Measurements from ENCODE around the gene WDR82.
A peak's percentile ranks its signal among the peaks of the same experiment; 100 is the strongest.

WDR82 gene

GRCh38 chr3:52226229-52226817 is 52.1 kb downstream of the WDR82 start:
- no peak overlapping the region for H3K4me3 ChIP-seq (ENCODE audit: low read length)
- no peak for TF ChIP-seq ZNF274 (IDR thresholded peaks at IDR 0.05; ENCODE audit: low read depth, low read length)

DNA sequence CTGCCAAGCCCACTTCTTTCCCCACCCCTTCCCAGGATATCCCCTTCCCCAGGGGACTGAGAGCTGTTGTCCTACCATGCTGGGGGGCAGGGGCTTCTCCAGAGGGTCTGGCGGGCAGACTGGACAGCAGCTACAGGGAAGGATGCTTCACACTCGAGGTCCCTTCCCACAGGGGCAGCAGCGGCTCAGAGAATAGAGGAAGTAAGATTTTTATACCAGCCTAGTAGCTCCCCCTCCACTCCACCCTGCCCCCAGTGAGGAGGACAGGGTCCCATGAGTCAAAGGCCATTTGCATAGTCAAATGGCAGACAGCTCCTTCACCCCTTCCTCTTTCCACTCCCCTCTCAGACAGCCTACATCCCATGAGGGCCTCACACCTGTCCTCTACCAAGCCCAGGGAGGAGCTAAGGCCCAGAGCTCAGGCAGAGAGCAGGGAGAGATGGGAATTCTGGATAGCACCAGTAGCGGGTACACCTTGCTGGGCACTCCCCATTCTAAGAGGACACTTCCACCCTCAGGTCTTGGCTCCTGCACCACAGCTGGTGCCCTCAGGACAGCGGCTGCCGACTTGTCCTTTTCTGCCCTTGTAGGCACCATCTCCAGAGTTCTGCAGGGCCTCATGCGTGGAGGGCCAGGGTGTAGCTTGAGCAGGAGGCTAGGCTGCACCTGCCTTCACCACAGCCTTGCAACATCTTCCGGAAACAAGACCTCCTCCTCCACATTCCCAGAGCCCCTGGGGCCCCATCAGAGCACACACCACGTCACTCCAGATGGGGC is 52.8 kb downstream of the WDR82 start, which contains the start of gene TLR9:
TLR9 (minus strand) TSS at position 194 of the 777 bp plus-strand sequence; CDS start at position 78, 116 bp downstream.
- H3K4me3 ChIP-seq (ENCODE audit: low read length), result peak within 1 kb of the TSS; percentile 31; the same call in 1 of the 2 replicates
- TF ChIP-seq ZNF274 (IDR thresholded peaks at IDR 0.05; ENCODE audit: low read depth, low read length), result no peak

DNA sequence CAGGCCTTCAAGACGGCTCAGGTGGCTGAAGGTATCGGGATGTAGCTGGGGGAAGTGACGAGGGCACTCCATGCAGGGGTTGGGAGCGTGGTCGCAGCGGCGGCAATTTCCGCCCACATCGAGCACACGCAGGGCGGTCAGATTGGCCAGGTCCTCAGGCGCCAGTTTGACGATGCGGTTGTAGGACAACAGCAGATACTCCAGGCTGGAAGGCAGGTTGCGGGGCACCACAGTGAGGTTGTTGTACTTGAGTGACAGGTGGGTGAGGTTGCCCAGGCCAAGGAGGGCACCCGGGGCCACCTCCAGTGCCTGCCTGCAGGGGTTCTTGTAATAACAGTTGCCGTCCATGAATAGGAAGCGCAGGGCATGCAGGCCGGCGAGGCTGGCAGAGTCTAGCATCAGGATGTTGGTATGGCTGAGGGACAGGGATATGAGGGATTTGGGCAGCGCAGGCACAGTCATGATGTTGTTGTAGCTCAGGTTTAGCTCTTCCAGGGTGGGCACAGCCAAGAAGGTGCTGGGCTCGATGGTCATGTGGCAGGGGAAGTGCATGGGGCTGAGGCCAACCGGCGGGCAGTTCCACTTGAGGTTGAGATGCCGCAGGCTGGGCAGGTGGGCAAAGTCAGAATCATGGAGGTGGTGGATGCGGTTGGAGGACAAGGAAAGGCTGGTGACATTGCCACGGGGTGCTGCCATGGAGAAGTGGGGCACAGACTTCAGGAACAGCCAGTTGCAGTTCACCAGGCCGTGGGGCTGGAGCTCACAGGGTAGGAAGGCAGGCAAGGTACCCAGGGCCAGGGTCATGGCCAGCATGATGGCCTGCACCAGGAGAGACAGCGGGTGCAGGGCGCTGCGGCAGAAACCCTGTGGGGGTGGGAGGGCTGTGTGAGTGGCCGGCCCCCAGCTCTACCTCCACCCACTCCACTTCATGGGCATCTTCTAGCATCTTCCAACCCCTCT is 54.7 kb downstream of the WDR82 start:
- H3K4me3 ChIP-seq (ENCODE audit: low read length), result no peak overlapping the region; the same call in 1 of the 2 replicates
- TF ChIP-seq ZNF274 (IDR thresholded peaks at IDR 0.05; ENCODE audit: low read depth, low read length), result no peak

DNA sequence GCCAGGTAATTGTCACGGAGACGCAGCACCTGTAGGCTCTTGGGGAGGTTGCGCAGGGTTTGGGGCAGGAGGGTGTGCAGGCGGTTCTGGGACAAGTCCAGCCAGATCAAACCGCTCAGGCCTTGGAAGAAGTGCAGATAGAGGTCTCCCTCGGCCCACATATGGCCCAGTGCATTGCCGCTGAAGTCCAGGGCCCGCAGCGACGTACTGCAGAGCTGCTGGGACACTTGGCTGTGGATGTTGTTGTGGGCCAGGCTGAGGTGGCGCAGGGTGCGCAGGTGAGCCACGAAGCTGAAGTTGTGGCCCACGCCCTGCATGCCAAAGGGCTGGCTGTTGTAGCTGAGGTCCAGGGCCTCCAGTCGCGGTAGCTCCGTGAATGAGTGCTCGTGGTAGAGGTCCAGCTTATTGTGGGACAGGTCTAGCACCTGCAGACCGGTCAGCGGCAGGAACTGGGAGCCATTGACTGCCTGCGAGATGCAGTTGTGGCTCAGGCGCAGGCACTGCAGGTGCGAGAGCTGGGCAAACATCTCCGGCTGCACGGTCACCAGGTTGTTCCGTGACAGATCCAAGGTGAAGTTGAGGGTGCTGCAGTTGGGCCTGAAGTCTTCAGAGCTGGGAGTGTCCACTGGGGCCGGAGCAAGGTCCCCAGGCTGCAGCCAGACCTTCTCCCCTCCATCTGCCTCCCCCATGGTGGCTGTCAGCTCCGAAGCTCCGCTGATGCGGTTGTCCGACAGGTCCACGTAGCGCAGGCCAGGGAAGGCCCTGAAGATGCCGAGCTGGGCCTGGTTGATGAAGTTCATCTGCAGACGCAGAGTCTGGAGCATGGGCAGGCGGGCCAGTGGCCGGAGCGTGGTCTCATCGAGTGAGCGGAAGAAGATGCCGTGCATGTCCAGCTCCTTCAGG is 55.9 kb downstream of the WDR82 start:
- H3K4me3 ChIP-seq (ENCODE audit: low read length), result no peak overlapping the region
- no peak for TF ChIP-seq ZNF274 (IDR thresholded peaks at IDR 0.05; ENCODE audit: low read depth, low read length)

- no peak overlapping the region for H3K4me3 ChIP-seq (ENCODE audit: low read length)
- no peak for TF ChIP-seq ZNF274 (IDR thresholded peaks at IDR 0.05; ENCODE audit: low read depth, low read length)
Measured at GRCh38 chr3:52221563-52222318, 56.7 kb downstream of the WDR82 start.

DNA sequence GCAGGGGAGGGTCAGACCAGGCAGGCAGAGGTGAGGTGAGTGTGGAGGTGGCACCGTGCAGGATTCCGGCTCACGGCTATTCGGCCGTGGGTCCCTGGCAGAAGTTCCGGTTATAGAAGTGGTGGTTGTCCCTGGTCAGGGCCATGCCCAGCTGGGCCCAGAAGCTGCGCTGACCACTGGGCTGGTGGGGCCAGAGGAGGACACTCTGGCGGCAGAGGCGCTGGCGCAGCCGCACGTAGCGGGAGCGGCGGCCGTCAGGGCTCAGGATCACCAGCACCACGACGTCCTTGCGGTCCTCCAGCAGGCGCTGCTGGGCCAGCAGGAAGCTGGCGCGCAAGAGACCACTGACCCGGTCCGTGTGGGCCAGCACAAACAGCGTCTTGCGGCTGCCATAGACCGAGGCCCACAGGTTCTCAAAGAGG is 57.3 kb downstream of the WDR82 start:
- H3K4me3 ChIP-seq (ENCODE audit: low read length), result no peak overlapping the region
- TF ChIP-seq ZNF274 (IDR thresholded peaks at IDR 0.05; ENCODE audit: low read depth, low read length), result no peak

DNA sequence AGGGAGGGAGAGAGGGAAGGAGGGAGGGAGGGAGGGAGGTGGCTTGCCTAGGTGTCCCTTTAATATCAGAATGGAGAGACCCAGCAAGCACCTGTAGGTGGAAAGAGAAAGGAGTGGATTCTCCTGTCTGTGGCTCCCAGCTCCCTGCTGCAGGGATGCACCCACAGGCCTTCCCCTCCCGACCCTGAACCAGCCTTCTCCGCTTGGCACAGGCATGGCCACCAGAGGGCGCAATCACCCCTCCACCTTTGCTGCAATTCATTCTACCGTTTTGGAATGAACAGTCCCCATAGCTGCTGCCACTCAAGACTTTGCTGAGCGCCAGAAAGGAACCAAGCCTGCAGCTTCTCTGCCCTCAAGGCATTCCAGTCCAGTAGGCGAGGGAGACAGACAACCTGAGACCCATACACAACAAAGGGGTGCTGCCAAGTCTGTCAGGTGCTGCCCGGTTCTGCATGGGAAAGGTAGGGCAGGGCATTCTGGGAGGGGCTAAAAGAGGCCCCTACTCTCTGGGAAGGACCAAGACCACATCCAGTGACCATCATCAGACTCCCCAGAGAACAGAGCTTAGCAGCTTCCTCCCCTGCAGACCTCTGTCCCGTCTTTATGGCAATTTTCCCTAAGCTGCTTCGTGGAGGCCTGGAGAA is 57.9 kb downstream of the WDR82 start:
- TF ChIP-seq ZNF274 (IDR thresholded peaks at IDR 0.05; ENCODE audit: low read depth, low read length), result no peak
- no peak overlapping the region for H3K4me3 ChIP-seq (ENCODE audit: low read length)

- H3K4me3 ChIP-seq (ENCODE audit: low read length), result no peak overlapping the region
- TF ChIP-seq ZNF274 (IDR thresholded peaks at IDR 0.05; ENCODE audit: low read depth, low read length), result no peak
Measured at GRCh38 chr3:52218937-52219650, 59.4 kb downstream of the WDR82 start.

DNA sequence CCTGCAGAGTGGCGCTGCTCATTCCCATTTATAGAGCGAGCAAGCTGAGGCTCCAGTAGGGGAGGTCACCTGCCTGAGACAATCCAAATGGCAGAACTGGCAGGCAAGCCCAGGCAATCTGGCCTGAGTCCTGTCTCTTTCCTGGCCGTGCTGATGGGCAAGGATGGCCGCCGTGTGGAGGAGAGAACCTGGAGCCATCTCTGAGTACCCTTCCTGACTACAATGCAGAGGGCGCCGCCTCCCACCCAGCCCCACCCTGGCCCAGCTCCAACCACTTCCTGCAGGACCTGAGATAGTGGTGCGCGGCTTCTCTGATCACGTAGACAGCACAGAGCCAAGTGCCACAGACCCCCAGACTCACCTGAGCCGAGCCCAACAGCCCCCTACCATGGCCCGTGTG is 60.0 kb downstream of the WDR82 start:
- TF ChIP-seq ZNF274 (IDR thresholded peaks at IDR 0.05; ENCODE audit: low read depth, low read length), result no peak

DNA sequence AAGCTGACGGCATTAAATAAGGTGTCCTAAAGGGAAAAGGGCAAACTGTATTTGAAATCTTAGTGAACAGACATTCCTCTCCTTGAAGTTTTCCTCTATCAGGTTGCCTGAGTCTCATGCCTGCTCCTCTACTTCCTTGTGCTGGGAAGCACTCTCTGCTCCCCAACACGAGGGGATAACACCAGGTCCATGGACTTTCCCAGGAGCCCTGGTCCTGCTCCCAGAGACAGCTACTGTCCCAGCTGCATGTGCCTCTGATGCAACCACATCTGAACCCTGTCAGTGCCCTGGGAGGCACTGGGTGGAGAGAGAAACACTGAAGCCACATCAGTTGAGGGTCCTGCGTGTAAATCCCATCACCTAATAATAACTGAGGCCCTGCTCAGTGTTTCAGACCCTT is 60.4 kb downstream of the WDR82 start:
- H3K4me3 ChIP-seq (ENCODE audit: low read length), result no peak overlapping the region
- TF ChIP-seq ZNF274 (IDR thresholded peaks at IDR 0.05; ENCODE audit: low read depth, low read length), result no peak

More for the DNA sequence above, 60.0 kb downstream of the WDR82 start:
- H3K4me3 ChIP-seq (ENCODE audit: low read length), result no peak overlapping the region

DNA sequence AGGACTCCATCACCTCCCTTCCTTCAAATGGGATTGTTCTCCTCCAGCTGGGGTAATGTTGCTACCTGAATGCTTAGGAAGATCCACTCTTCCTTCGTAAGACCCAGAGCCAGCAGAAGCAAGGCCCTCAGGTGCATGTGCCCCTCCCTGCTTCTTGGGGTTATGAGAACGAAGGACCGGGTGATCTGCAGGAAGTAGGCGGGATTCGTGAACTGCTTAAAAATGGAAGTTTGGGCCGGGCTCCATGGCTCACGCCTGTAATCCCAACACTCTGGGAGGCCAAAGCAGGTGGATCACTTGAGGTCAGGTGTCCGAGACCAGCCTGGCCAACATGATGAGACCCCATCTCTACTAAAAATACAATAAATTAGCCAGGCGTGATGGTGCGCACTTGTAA is 61.0 kb downstream of the WDR82 start:
- no peak for TF ChIP-seq ZNF274 (IDR thresholded peaks at IDR 0.05; ENCODE audit: low read depth, low read length)
- H3K4me3 ChIP-seq (ENCODE audit: low read length), result no peak overlapping the region

All from GM08714 (cell line).